HepG2 (cell line): Measurements from ENCODE around the gene ARHGAP4. TPM values are rescaled to one million over a fixed set of nuclear protein-coding genes. Genes with fewer than 3 reads are reported as not detected.

Experiments used
- ATAC-seq: fragments of 200-7000 bp; cut with Tn5 transposase; 3 replicates; pipeline ENCODE4 v1.9.1; 2020; ENCODE audit warnings: mild to moderate bottlenecking, moderate library complexity
- BruUV-seq: library from RNA; stranded (reverse); fragments of 400-500 nt; replicated peaks from 2 replicates; lab custom pipeline; 2021; lab: Mats Ljungman, UMichigan
- CTCF ChIA-PET: fragments of 300-600 bp; formaldehyde crosslinking; extraction: SDS; loops from one replicate; lab custom pipeline; 2021; ENCODE audit warnings: low total read pairs, inconsistent platforms, low intra/inter-chr PET ratio; lab: Yijun Ruan, JAX
- POLR2A ChIA-PET: fragments of 350-600 bp; sonication (Branson Sonifier 250); formaldehyde crosslinking; loops from one replicate; lab custom pipeline; 2020; ENCODE audit warnings: antibody characterized with exemption, inconsistent platforms; lab: Yijun Ruan, JAX
- DNase-seq: peaks from one replicate; pipeline ENCODE4 v3.0.0-alpha.2; 2015; ENCODE audit warnings: low spot score
- FAIRE-seq: peaks from 3 replicates; lab custom pipeline; 2011; peaks lifted over from hg19 to GRCh38; lab: Jason Lieb, UNC
- H2AFZ ChIP-seq: one replicate; pipeline ENCODE4 v1.6.1; 2011; ENCODE audit warnings: low read length, inconsistent platforms
- H3K27ac ChIP-seq: fragments of 300-600 bp; 3 replicates; pipeline ENCODE4 v1.8.0; 2011; ENCODE audit warnings: mixed run types, mild to moderate bottlenecking, mixed read lengths, low read length, inconsistent platforms; ENCODE audit not compliant: insufficient read depth; ENCODE audit errors: extremely low read length
- H3K27me3 ChIP-seq, 2 experiments: fragments of 200-600 bp in 1 of 2; 2 replicates in 1 of 2; 3 replicates in 1 of 2; pipeline versions ENCODE4 v1.6.0 to v1.8.0; 2011; ENCODE audit warnings: low read length in 2 of 2, mild to moderate bottlenecking in 2 of 2, moderate library complexity in 2 of 2, inconsistent platforms in 1 of 2; ENCODE audit not compliant: insufficient read depth in 2 of 2, control insufficient read depth in 1 of 2
- H3K36me3 ChIP-seq, 2 experiments: fragments of 200-600 bp in 1 of 2; replicated peaks in 1 of 2; 2 replicates in 1 of 2; 3 replicates in 1 of 2; pipeline versions ENCODE4 v1.5.1 to v1.8.0; 2011; ENCODE audit warnings: low read length in 2 of 2, inconsistent platforms in 1 of 2; ENCODE audit not compliant: insufficient read depth in 2 of 2, control insufficient read depth in 1 of 2
- H3K4me1 ChIP-seq: 2 replicates; pipeline ENCODE4 v1.5.1; 2012; ENCODE audit warnings: low read length, inconsistent platforms; ENCODE audit not compliant: insufficient read depth
- H3K4me2 ChIP-seq: 2 replicates; pipeline ENCODE4 v1.6.0; 2011; ENCODE audit warnings: low read depth, low read length, inconsistent platforms
- H3K4me3 ChIP-seq, 3 experiments: fragments of 200-600 bp in 1 of 3; sonication (generic), shearing (Covaris generic) in 1 of 3; replicated peaks in 1 of 3; 2 replicates each; pipeline ENCODE4 v1.5.1; 2011 to 2016; ENCODE audit warnings: low read length in 3 of 3, inconsistent platforms in 2 of 3, low read depth in 2 of 3, mild to moderate bottlenecking in 2 of 3, control low read depth in 1 of 3, mixed read lengths in 1 of 3; ENCODE audit not compliant: insufficient read depth in 1 of 3
- H3K79me2 ChIP-seq: one replicate; pipeline ENCODE4 v1.6.1; 2011; ENCODE audit warnings: low read length, inconsistent platforms; ENCODE audit not compliant: insufficient read depth
- H3K9ac ChIP-seq: 2 replicates; pipeline ENCODE4 v1.6.0; 2011; ENCODE audit warnings: mild to moderate bottlenecking, low read depth, low read length, inconsistent platforms; ENCODE audit not compliant: insufficient read depth
- H3K9me3 ChIP-seq: 2 replicates; pipeline ENCODE4 v1.5.1; 2012; ENCODE audit warnings: mild to moderate bottlenecking, low read length
- H4K20me1 ChIP-seq: 2 replicates; pipeline ENCODE4 v1.6.0; 2011; ENCODE audit warnings: inconsistent platforms, mild to moderate bottlenecking, low read length, moderate library complexity; ENCODE audit not compliant: insufficient read depth
- HNF1B ChIP-seq: sonication (generic); formaldehyde crosslinking; IDR thresholded peaks from 2 replicates; pipeline ENCODE4 v1.5.1; 2020; ENCODE audit warnings: mild to moderate bottlenecking, moderate library complexity, missing genetic modification reagents
- HNRNPUL1 ChIP-seq: fragments of 200-400 bp; formaldehyde crosslinking; IDR thresholded peaks from 2 replicates; pipeline ENCODE4 v1.6.1; 2017; ENCODE audit warnings: low read depth, mild to moderate bottlenecking, low read length, moderate library complexity
- IKZF1 ChIP-seq: fragments of 450-650 bp; IDR thresholded peaks from 2 replicates; pipeline ENCODE4 v1.7.1; 2016
- KDM2A ChIP-seq: sonication (generic); formaldehyde crosslinking; IDR thresholded peaks from 2 replicates; pipeline ENCODE4 v1.4.0; 2020; ENCODE audit warnings: low read depth, missing genetic modification reagents, borderline replicate concordance
- MTERF4 ChIP-seq: sonication (generic); formaldehyde crosslinking; IDR thresholded peaks from 2 replicates; pipeline ENCODE4 v1.8.0; 2023; ENCODE audit warnings: mild to moderate bottlenecking, missing genetic modification reagents
- NFAT5 ChIP-seq: sonication (generic); formaldehyde crosslinking; IDR thresholded peaks from 2 replicates; pipeline ENCODE4 v1.4.0; 2020; ENCODE audit warnings: missing genetic modification reagents
- PHF8 ChIP-seq: sonication (generic); formaldehyde crosslinking; IDR thresholded peaks from 2 replicates; pipeline ENCODE4 v1.5.0; 2020; ENCODE audit warnings: missing genetic modification reagents
- PITX1 ChIP-seq: sonication (generic); formaldehyde crosslinking; IDR thresholded peaks from 2 replicates; pipeline ENCODE4 v1.5.1; 2020; ENCODE audit warnings: mild to moderate bottlenecking, missing genetic modification reagents
- POLR2AphosphoS5 ChIP-seq: IDR thresholded peaks from 2 replicates; pipeline ENCODE4 v1.6.1; 2012; ENCODE audit warnings: low read depth, low read length
- SMAD3 ChIP-seq: sonication (generic); formaldehyde crosslinking; IDR thresholded peaks from 2 replicates; pipeline ENCODE4 v1.4.0; 2020; ENCODE audit warnings: missing genetic modification reagents
- XRCC5 ChIP-seq: fragments of 200-400 bp; formaldehyde crosslinking; optimal IDR thresholded peaks from 2 replicates; pipeline ENCODE3; 2017; ENCODE audit warnings: mild to moderate bottlenecking, low read length
- ZMYM3 ChIP-seq: sonication (generic); formaldehyde crosslinking; IDR thresholded peaks from 2 replicates; pipeline ENCODE4 v1.5.1; 2020; ENCODE audit warnings: mild to moderate bottlenecking, missing genetic modification reagents
- ZNF274 ChIP-seq: sonication (generic); formaldehyde crosslinking; IDR thresholded peaks from 2 replicates; pipeline ENCODE4 v1.5.1; 2020; ENCODE audit warnings: mild to moderate bottlenecking, missing genetic modification reagents
- ZNF3 ChIP-seq: IDR thresholded peaks from 2 replicates; pipeline ENCODE4 v1.7.0; 2017; ENCODE audit warnings: inconsistent platforms
- ZNF550 ChIP-seq: sonication (generic); formaldehyde crosslinking; IDR thresholded peaks from 2 replicates; pipeline ENCODE4 v1.4.0; 2020; ENCODE audit warnings: mild to moderate bottlenecking, missing genetic modification reagents, borderline replicate concordance
- ZNF615 ChIP-seq: sonication (generic); formaldehyde crosslinking; IDR thresholded peaks from 2 replicates; pipeline ENCODE4 v1.5.0; 2020; ENCODE audit warnings: mild to moderate bottlenecking, missing genetic modification reagents, borderline replicate concordance
- ZNF761 ChIP-seq: sonication (generic); formaldehyde crosslinking; conservative IDR thresholded peaks from 2 replicates; pipeline ENCODE4 v1.4.0; 2020; ENCODE audit warnings: mild to moderate bottlenecking, missing genetic modification reagents
- ZNF782 ChIP-seq: sonication (generic); formaldehyde crosslinking; IDR thresholded peaks from 2 replicates; pipeline ENCODE4 v1.4.0; 2020; ENCODE audit warnings: missing genetic modification reagents, mild to moderate bottlenecking, borderline replicate concordance
- WGBS: methylation state at CpG from one replicate; pipeline ENCODE4 v1.1.6; 2017; ENCODE audit warnings: low lambda C conversion rate; 5-methylcytosine and 5-hydroxymethylcytosine counted together
- in situ Hi-C: cut with HindIII; loops from 2 replicates; pipeline ENCODE4 v1.10.0; 2017; ENCODE audit warnings: low pct_unique_long_range_greater_than_20kb; ENCODE audit not compliant: extremely low pct_ligation_motif_present
- intact Hi-C: fragments of 100-400 bp; cut with micrococcal nuclease; formaldehyde crosslinking; loops from one replicate; pipeline ENCODE4 v1.10.0; 2022; ENCODE audit not compliant: unreplicated experiment
- polyA plus RNA-seq, 8 experiments: library from polyadenylated mRNA; depleted of rRNA in 3 of 8; stranded (reverse) in 7 of 8; unstranded in 1 of 8; fragments of >200 nt; fragmentation: Illumina TruSeq in 4 of 8; extraction: Trizol in 4 of 8; gene quantifications; 2 replicates each; pipeline versions ENCODE4 v1.2.1 to v1.2.3, GENCODE V29; 2011 to 2016; ENCODE audit warnings: low read depth in 4 of 8, missing spikeins in 1 of 8, mixed read lengths in 1 of 8; ENCODE audit not compliant: insufficient read depth in 1 of 8
- total RNA-seq, 5 experiments: library from RNA; depleted of rRNA; stranded (reverse); fragments of >200 nt; fragmentation: Illumina TruSeq; extraction: Trizol; gene quantifications; 2 replicates each; pipeline ENCODE4 v1.2.3, GENCODE V29; 2016; ENCODE audit warnings: low read depth in 1 of 5

The ARHGAP4 gene
- total and polyA plus RNA-seq, 2 of the 13 experiments (the other 11 are each of a cell fraction or from before 2014, with no cell fraction given) = 0.57 to 0.64 TPM

- Histone ChIP-seq H3K9me3 (no peaks in the 10 kb centered on the region), H3K27me3 (no peaks in the 10 kb centered on the region), H3K4me1 (peaks cover 26% of the 10 kb centered on the region), H3K27ac (no peak overlapping the region), H3K79me2 (no peaks in the 10 kb centered on the region), H3K4me3 (no peak overlapping the region), H3K36me3 (no peaks in the 10 kb centered on the region), H2AFZ (no peak overlapping the region), H4K20me1 (no peaks in the 10 kb centered on the region), H3K4me2 (no peak overlapping the region), H3K9ac (no peak overlapping the region)
- FAIRE-seq (no peak), DNase-seq (no peak), ATAC-seq (peak; percentile 68)
- BruUV-seq = no TSS peak
- in situ Hi-C loops = no loop called here
- 54% methylated on average over 8 of the region's 42 CpGs for WGBS
- ChIA-PET CTCF (no interaction called here), POLR2A (no interaction called here)
- intact Hi-C loops = no loop called here
- peak; percentile 94 for TF ChIP-seq ZNF550 (CRISPR knock-in tag)
- TF ChIP-seq HNF1B = peak; percentile 81
- TF ChIP-seq ZNF3 (CRISPR knock-in tag) = peak; percentile 94
- peak; percentile 96 for TF ChIP-seq PITX1 (CRISPR knock-in tag)
- TF ChIP-seq XRCC5 = peak; percentile 29
- peak; percentile 100 for TF ChIP-seq NFAT5 (CRISPR knock-in tag)
- TF ChIP-seq SMAD3 (CRISPR knock-in tag) = peak; percentile 100
- peak; percentile 48; the same call in 1 of the 2 replicates for TF ChIP-seq ZMYM3
- peak; percentile 98 for TF ChIP-seq ZNF761 (CRISPR knock-in tag)
- TF ChIP-seq KDM2A (CRISPR knock-in tag) = peak; percentile 99
- peak; percentile 67 for TF ChIP-seq PHF8 (CRISPR knock-in tag)
- peak; percentile 100 for TF ChIP-seq MTERF4 (CRISPR knock-in tag)
- no peak for TF ChIP-seq HNRNPUL1
- TF ChIP-seq ZNF274 (CRISPR knock-in tag) = peak; percentile 100
- TF ChIP-seq POLR2AphosphoS5 = no peak
- peak; percentile 100 for TF ChIP-seq ZNF782 (CRISPR knock-in tag)
- TF ChIP-seq ZNF615 (CRISPR knock-in tag) = peak; percentile 100
- TF ChIP-seq IKZF1 = no peak
Observed at GRCh38 chrX:153875391-153876111, 50.5 kb downstream of the ARHGAP4 start.
